NCI-H345 treated with DMSO at 0.1 percent for 48 hours (cell line): Measurements from ENCODE around the gene GTPBP6.

Experiments
- DNase-seq: peaks from one replicate; lab custom pipeline; 2025; ENCODE audit not compliant: unreplicated experiment; lab: John Stamatoyannopoulos, UW

Gene GTPBP6, protein sequence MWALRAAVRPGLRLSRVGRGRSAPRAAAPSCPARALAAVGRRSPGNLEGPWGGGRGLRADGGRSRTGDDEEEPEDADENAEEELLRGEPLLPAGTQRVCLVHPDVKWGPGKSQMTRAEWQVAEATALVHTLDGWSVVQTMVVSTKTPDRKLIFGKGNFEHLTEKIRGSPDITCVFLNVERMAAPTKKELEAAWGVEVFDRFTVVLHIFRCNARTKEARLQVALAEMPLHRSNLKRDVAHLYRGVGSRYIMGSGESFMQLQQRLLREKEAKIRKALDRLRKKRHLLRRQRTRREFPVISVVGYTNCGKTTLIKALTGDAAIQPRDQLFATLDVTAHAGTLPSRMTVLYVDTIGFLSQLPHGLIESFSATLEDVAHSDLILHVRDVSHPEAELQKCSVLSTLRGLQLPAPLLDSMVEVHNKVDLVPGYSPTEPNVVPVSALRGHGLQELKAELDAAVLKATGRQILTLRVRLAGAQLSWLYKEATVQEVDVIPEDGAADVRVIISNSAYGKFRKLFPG

GRCh38 chrX:318739-319578 lies at the start of gene GTPBP6:
Gene GTPBP6 (minus strand): TSS chrX:318796. CDS start chrX:318787, 9 bp downstream.
- DNase-seq = no peak

DNA sequence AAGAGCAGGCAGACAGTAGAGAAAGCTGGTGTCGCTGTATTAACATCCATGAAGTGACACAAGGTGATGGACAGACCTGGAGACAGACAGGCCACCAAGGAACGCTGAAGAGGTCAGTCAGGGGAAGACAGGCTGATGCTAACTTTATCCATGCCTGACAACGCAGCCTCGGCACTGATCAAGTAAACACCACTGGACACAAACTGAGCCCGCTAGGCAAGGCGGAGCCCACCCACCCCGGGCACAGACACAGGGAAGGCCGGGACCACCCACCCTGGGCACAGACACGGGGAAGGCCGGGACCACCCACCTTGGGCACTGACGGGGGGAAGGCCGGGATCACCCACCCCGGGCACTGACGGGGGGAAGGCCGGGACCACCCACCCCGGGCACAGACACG lies 49.3 kb upstream of the GTPBP6 start:
- DNase-seq = no peak

GRCh38 chrX:367349-367748 lies 48.8 kb upstream of the GTPBP6 start:
- no peak for DNase-seq

DNA sequence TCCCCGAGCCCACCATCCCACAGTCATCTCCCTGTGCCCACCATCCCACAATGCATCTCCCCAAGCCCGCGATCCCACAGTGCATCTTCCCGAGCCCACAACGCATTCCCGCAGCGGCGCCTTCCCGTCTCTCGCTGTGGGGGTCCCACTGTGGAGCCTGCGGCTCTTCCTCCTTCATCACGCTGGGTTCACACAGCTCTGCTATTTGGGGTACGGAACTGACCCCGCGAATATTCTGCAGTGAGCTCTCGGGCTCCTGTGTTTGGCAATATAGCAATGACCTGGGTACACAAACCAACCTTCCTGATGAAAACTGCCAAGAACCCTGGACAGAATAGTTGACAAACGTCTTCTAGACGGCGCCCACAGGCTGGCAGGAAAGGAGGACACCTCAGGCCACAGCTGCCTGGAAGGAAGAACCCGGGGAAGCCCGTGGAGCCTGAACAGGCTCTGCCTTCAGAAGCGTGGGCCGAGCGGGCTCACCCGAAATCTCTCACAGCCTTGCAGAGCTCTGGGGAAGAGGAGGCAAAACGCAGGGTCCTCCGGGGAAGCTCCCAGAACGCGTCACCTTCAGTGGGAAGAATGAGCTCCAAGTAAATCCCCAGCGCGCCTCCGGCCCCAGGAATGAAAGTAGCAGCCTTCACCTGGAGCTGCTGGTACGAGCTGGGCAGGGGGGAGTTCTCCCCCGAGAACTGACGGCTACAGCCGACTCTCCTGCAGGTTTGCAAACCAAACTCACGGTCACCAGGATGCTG lies 45.2 kb upstream of the GTPBP6 start:
- no peak for DNase-seq

GRCh38 chrX:362937-363620 lies 44.5 kb upstream of the GTPBP6 start:
- no peak for DNase-seq

GRCh38 chrX:362351-362750 lies 43.8 kb upstream of the GTPBP6 start:
- no peak for DNase-seq

DNA sequence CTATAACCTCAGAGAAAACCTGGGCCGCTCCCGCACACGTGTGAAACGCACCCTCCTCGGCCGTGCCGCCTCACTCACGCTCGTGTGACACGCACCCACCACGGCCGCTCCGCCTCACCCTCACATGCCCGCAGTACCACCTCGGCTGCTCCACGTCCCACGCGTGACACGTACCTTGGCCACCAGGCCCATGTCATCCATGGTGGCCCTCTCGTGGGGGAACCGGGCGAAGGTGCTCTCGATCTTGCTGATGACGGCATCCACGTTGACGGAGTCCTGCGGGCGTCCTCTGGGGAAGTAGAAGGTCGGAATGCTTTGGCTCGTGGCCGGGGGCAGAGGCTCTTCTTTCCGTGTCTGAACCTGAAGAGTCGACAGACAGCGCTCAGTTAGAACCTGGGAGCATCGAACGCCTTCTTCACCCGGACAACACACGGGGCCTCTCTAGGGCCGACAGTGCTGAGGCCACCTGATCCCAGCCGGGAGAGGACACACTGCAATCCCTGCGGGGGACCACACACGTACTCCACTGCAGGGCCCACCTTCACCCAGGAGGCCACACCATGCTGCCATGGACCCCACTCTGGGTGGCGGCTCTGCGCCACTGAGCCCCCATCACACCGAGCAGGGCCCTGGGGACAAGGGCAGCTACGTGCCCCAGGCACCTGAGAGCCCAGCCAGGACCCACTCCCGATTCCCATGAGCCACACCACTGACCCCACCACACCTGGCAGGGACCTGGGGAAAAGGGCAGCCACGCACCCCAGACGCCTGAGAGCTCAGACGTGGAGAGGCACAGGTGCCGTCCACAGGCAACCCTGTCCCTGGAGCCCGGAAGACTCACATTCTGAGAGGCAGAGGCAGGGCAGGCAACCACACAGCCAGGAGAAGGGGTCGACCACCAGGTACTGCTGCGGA lies 42.9 kb upstream of the GTPBP6 start:
- no peak for DNase-seq

DNA sequence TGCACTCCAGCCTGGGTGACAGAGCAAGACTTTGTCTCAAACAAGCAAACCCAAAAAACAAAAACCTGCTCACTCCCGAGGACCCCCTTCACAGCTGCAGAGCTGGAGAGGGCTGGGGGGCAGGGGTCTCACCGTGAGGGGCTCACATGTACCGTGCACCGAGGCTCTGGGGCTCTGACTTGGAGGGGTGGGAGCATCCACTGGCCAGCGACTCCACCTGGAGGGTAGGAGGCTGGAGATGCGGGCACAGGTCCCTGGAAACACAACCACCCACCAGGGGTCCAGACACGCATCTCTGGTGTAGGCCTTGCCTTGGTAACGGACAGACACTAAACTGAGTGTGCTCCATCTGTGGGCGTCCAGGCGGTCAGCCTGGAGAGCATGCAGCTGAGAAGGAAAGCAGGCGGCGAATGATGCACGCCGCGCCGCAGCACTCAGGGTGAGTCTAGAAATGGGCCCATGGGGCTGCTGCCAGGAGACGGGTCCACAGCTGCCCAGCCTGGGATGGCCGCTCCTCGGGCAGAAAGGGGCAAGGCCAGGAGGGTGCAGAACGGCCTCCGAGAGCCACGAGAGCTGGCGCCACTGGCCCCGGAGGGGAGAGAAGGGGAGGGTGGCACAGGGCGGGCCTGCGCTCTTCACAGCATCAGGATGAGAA lies 42.0 kb upstream of the GTPBP6 start:
- no peak for DNase-seq

GRCh38 chrX:358651-359143 lies 40.1 kb upstream of the GTPBP6 start:
- no peak for DNase-seq

DNA sequence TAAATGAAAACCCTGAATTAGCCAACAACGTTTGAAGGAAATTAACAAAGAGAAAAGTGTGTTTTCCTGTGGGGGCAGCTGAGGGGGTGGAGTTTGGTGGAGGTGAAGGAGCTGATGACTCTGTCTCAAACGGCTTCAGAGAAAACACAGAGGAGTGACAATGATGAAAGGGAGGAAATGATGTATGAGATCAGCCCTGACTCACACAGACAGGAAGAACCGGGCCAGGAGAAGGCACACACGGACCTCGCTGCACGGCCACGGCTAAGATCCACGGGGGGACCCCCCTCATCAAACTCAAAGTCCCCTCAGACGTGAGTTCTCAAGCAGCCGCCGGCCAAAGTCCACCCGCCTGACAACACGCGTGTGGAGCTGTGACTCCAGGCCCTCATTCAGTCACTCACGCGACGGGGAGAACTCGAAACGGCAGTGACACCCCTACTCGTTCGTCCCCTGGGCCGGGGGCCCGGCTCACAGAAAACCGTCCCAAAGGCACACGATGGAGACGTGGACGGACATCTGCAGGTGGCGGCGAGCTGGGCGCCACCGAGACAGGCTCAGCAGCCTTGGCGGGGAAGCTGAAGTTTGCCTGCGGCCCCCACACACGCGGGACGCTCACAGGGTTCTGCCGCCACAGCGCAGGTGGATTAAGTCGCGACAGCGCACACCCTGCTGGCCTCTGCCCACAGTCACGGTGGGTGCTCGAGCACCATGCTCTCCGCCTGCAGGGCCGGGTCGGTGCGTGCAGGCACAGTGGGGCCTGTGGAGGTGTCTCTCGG lies 39.3 kb upstream of the GTPBP6 start:
- DNase-seq = no peak

DNA sequence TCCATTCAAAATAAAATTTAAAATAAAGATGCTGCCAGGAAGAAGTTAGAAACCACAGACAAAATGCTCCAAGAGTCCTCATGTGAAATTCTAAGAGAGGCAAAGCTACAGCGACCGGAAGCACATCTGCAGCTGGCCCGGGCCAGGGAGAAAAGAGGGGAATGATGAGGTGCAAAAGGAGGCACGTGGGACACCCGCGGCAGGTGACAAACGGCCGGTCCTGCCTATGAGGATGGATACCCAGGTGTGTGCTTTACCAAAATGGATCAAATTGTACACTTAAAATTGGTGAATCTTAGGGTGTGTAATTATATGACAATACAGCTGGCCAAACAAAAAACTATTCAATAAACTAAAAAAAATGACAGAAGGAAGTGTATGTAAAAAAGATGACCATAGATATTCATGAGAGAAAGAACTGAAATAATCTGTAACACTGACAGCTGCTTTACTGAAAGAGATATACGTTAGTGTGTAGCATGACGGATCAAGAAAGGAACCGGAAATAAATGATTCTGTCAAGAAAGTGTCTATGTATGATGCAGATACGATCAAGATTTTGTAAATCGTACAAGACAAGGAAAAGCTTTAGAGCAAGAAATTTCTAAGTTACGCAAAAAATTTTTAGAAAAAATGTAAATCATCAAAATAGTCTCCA lies 38.6 kb upstream of the GTPBP6 start:
- DNase-seq = no peak

DNA sequence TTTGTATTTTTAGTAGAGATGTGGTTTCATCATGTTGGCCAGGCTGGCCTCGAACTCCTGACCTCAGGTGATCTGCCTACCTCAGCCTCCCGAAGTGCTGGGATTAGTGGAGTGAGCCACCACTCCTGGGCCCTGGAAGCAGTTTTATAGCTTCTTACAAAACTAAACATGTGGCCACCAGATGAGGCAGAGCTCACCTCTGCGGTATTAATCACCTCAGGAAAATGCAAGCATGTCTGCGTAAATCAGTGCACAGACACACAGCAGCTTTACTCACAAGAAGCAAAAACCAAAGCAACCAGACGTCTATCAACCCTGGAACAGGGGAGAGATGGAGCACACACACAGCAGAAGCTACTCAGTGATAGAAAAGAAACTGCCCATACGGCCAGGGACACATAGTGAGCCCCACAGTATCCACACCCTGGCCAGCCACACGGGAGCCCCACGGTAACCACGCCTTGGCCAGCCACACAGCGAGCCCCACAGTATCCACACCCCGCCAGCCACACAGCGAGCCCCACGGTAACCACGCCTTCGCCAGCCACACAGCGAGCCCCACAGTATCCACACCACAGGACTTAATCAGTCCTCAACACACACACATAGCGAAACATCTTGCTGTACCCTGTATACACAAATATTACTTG lies 37.9 kb upstream of the GTPBP6 start:
- no peak for DNase-seq

GRCh38 chrX:355329-356050 lies 36.9 kb upstream of the GTPBP6 start:
- DNase-seq = no peak

DNA sequence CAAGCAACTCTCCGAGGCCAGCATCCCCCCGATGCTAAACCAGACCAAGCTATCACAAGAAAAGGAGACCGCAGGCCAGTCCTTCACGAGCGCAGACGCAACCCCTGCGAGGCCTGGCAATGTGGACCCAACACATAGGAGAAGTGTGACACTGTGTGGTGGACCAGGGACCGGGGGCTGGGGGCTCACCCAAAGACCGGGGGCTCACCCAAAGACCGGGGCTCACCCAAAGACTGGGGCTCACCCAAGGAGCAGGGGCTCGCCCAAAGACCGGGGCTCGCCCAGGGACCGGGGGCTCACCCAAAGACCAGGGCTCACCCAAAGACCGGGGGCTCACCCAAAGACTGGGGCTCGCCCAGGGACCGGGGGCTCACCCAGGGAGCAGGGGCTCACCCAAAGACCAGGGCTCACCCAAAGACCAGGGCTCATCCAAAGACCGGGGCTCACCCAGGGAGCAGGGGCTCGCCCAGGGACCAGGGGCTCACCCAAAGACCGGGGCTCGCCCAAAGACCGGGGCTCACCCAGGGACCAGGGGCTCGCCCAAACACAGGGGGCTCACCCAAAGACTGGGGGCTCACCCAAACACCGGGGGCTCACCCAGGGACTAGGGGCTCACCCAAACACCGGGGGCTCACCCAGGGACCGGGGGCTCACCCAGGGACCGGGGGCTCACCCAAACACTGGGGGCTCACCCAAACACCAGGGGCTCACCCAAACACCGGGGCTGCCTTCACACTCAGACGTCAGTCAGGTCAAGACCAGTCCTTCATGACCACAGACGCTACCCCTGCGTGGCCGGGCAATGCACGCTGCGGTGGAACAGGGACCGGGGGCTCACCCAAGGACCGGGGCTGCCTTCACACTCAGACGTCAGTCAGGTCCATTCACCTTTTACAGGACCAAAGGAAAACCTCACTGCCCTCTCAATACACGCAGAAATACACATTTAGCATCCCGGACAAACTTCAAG lies 35.3 kb upstream of the GTPBP6 start:
- no peak for DNase-seq

DNA sequence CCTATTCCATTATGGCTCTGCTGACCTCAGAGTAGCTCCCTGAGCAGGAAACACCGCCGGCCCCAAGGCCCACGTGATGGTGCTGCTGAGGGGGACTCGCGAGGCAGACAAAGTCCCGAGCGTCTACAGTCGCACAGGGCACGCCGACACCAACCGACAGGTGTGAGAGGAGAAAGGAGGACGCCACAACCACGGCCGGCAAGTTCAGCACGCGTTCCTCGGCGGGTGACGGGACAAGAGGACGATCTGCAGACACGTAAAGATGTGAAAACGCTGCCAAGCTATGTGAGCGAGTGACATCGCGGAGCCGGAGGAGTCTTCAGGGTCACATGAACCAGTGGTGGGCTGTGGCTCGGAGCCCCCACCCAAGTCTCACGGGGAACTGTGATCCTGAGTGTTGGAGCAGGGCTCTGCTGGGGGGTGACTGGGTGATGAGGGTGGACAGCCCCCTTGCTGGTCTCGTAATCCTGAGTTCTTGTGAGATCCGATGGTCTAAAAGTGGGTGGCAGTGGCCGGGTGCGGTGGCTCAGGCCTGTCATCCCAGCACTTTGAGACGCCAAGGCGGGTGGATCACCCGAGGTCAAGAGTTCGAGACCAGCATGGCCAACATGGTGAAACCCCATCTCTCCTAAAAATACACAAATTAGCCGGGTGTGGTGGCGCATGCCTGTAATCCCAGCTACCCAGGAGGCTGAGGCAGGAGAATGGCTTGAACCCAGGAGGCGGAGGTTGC lies 34.2 kb upstream of the GTPBP6 start:
- no peak for DNase-seq
